ENCODE data around the gene TBX18. TPM values are rescaled to one million over a fixed set of nuclear protein-coding genes. Genes with fewer than 3 reads are reported as not detected.

The TBX18 gene
- total and polyA plus RNA-seq, 9 of the 15 experiments (the other 6 are each of a cell fraction or from before 2014, with no cell fraction given), result 4.0 to 36.1 (median 20.7) TPM

- TF ChIP-seq, protein P1, sequence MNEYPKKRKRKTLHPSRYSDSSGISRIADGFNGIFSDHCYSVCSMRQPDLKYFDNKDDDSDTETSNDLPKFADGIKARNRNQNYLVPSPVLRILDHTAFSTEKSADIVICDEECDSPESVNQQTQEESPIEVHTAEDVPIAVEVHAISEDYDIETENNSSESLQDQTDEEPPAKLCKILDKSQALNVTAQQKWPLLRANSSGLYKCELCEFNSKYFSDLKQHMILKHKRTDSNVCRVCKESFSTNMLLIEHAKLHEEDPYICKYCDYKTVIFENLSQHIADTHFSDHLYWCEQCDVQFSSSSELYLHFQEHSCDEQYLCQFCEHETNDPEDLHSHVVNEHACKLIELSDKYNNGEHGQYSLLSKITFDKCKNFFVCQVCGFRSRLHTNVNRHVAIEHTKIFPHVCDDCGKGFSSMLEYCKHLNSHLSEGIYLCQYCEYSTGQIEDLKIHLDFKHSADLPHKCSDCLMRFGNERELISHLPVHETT (CRISPR knock-in tag; conservative IDR thresholded peaks at IDR 0.05 in 1 of 2, IDR thresholded peaks at IDR 0.05 in 1 of 2), result no peak
- TF ChIP-seq PHB2 (IDR thresholded peaks at IDR 0.05; ENCODE audit: low read depth) (no peak), HDAC3 (IDR thresholded peaks at IDR 0.05; ENCODE audit: borderline replicate concordance, partially characterized antibody) (no peak), NR2F6 (CRISPR knock-in tag; IDR thresholded peaks at IDR 0.05) (no peak), MCM2 (IDR thresholded peaks at IDR 0.05; ENCODE audit: low read depth) (no peak), SRF (CRISPR knock-in tag; IDR thresholded peaks at IDR 0.05) (no peak), SIRT6 (IDR thresholded peaks at IDR 0.05; ENCODE audit: low read depth, low read length) (no peak), ARID3B (CRISPR knock-in tag; IDR thresholded peaks at IDR 0.05; ENCODE audit: borderline replicate concordance) (no peak), PHF21A (IDR thresholded peaks at IDR 0.05; ENCODE audit: borderline replicate concordance, low read depth) (no peak), MEIS2 (IDR thresholded peaks at IDR 0.05; ENCODE audit: partially characterized antibody) (no peak), CHD1 (IDR thresholded peaks at IDR 0.05; ENCODE audit: low read length) (no peak), FIP1L1 (IDR thresholded peaks at IDR 0.05; ENCODE audit: low read depth, low read length, poor library complexity, severe bottlenecking) (no peak), RBM25 (IDR thresholded peaks at IDR 0.05; ENCODE audit: low read depth, low read length, severe bottlenecking) (no peak), ZNF75A (CRISPR knock-in tag; IDR thresholded peaks at IDR 0.05) (no peak), PTTG1 (tag; IDR thresholded peaks at IDR 0.05; ENCODE audit: low read depth) (no peak), RFX5 (IDR thresholded peaks at IDR 0.05; ENCODE audit: low read depth, low read length) (no peak), KAT7 (CRISPR knock-in tag; IDR thresholded peaks at IDR 0.05; ENCODE audit: borderline replicate concordance) (no peak), CREB3 (tag; conservative IDR thresholded peaks at IDR 0.05; ENCODE audit: low read depth) (no peak), MCM5 (IDR thresholded peaks at IDR 0.05; ENCODE audit: low read depth) (no peak), ARID1B (IDR thresholded peaks at IDR 0.05) (peak; percentile 77), NR3C1 (CRISPR knock-in tag; IDR thresholded peaks at IDR 0.05) (no peak), NCOA1 (IDR thresholded peaks at IDR 0.05; ENCODE audit: low read depth) (no peak), PCBP1 (IDR thresholded peaks at IDR 0.05; ENCODE audit: low read depth, low read length, poor library complexity, severe bottlenecking) (no peak)
- TF ChIP-seq, protein P2, sequence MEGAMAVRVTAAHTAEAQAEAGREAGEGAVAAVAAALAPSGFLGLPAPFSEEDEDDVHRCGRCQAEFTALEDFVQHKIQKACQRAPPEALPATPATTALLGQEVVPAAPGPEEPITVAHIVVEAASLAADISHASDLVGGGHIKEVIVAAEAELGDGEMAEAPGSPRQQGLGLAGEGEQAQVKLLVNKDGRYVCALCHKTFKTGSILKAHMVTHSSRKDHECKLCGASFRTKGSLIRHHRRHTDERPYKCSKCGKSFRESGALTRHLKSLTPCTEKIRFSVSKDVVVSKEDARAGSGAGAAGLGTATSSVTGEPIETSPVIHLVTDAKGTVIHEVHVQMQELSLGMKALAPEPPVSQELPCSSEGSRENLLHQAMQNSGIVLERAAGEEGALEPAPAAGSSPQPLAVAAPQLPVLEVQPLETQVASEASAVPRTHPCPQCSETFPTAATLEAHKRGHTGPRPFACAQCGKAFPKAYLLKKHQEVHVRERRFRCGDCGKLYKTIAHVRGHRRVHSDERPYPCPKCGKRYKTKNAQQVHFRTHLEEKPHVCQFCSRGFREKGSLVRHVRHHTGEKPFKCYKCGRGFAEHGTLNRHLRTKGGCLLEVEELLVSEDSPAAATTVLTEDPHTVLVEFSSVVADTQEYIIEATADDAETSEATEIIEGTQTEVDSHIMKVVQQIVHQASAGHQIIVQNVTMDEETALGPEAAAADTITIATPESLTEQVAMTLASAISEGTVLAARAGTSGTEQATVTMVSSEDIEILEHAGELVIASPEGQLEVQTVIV (CRISPR knock-in tag; IDR thresholded peaks at IDR 0.05; ENCODE audit: borderline replicate concordance), result no peak
Measured at GRCh38 chr6:84791233-84791632, 26.8 kb upstream of the TBX18 start (continued).
